NCI-H2171 treated with DMSO at 0.1 percent for 48 hours (cell line): ENCODE measurements around the gene EIF4H.
"Not testable (repeated sequence)": the region's sequence is repeated elsewhere in the genome, so short reads cannot be mapped to it uniquely, and the experiment has no call there.

Experiments used
- DNase-seq: peaks from one replicate; lab custom pipeline; 2025; lab: John Stamatoyannopoulos, UW

EIF4H gene

DNA sequence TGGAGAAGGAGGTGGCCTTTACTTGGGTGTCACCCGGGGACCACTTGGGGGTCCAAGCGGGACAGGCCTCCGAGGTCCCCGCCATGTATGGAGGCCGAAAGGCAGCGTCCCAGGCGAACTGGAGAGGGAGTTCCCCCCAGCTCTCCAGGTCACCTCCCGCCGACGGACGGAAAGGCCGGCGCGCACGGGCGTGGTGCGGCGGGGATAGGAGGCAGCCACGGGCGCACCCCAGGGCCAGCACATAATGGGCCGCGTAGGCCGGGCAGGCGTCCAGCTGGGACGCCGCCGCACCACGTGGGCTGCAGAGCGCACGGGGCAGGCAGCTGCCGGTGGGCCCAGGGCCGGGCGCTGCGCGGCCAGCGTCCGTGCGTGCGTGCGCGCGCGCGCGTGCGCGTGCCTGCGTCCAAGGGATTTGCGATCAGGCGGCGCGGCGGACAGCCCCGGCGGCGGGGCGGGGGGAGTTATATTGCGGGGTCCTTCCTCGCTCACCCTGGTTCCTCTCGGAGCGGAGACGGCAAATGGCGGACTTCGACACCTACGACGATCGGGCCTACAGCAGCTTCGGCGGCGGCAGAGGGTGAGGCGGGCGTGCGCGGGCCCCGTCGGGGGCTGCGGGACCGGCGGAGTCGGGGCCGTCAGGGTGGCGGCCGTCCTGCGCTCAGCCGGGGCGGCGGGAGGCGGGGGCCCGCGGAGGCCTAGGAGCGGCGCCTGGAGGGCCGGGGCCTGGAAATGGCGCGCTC is at the start of gene EIF4H:
Gene EIF4H, plus strand, starts transcription at position 491 of the 740 bp plus-strand sequence. Its CDS starts 28 bp downstream, at position 519.
- DNase-seq, result peak; percentile 86

DNA sequence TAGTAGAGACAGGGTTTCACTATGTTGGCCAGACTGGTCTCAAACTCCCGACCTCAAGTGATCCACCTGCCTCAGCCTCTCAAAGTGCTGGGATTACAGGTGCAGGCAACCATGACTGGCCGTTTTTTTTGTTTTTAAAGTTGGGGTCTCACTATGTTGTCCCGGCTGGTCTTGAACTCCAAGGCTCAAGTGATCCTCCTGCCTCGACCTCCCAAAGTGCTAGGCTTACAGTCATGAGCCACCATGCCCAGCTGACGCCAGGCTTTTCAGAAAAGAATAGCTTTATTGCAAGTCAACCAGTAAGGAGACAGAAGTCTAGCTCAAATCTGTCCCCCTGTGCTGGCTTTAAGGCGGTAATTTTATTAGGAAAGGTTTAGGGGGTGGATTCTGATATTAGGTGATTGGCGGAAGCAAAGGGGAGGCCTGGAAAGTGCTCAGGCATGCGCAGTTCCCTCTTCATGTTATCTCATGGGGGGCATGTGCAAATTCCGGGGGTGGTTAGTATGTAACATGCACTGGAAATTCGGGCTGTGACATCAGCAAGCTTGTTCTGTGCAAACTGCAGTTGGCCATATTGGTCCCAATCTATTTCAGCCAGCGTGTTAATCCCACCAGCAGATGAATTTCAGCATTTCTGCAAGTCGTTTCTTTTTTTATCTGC is 47.8 kb upstream of the EIF4H start:
- no peak for DNase-seq

DNA sequence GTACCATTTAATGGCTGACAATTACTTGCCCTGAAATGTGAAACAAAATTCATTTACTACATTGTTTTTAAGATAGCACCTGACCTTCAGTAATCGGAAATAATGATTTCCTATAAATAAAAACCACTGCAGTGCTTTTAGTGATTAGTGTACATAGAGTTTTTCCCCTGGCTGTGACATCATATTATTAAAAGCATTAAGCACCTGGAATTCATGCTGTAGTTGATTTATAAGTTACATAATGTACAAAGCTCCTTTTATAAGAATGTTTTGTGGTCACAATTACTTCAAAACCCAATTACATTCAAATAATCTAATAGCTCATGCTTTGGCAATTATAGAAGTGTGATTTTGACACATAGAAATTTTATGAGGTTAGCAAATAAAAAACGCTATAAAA is 44.3 kb upstream of the EIF4H start:
- no peak for DNase-seq

DNA sequence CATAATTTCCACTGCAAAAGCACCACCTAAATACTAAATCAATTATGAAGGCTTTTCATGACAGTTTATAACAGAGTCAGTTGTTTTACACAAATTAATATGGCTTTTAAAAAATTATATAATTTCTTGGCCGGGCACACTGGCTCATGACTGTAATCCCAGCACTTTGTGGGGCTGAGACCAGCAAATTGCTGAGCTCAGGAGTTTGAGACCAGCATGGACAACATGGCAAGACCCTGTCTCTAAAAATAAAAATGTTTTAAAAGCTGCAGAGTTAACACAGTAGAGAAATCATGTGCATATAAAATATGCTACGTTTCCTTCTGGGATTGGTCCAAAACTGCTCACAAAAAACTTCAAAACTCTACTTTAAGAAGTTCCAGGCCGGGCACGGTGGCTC is 43.6 kb upstream of the EIF4H start:
- DNase-seq, result no peak

DNA sequence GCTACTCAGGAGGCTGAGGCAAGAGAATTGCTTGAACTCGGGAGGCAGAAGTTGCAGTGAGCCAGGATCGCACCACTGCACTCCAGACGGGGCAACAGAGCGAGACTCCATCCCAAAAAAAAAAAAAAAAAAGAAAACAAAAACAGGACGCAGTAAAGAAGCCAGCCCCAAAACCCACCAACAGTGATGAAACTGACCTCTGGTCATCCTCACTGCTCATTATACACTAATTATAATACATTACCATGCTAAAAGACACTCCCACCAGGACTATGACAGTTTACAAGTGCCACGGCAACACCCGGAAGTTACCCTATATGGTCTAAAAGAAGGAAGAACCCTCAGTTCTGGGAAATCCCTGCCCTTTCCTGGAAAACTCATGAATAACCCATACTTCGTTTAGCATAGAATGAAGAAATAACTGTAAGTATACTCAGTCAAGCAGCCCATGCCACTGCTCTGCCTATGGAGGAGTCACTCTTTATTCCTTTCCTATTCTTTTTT is 40.0 kb upstream of the EIF4H start:
- DNase-seq, result no peak

DNA sequence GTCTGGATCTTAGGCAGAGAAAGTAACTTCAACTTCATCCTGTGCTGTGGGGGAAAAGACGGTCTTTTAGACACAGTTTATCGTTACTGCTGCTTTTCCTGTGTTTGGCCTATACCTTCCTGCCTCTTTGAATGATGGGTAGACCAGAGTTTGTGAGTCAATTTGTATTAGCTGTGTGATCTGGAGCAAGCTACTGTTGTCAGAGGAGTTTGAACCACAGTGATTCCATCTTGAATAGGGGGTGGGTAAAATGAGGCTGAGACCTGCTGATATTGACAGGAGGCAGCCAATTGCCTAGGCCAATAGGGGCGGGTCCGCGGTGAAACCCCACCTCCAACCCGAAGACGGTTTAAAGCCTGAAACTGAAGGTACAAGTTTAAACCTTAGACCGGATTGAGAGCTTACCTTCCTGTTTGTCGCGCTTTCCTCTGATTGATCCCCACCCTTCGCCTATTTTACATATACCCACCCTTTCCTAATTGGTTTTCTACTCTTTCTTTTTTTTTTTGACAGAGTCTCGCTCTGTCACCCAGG is 35.8 kb upstream of the EIF4H start:
- no peak for DNase-seq

DNA sequence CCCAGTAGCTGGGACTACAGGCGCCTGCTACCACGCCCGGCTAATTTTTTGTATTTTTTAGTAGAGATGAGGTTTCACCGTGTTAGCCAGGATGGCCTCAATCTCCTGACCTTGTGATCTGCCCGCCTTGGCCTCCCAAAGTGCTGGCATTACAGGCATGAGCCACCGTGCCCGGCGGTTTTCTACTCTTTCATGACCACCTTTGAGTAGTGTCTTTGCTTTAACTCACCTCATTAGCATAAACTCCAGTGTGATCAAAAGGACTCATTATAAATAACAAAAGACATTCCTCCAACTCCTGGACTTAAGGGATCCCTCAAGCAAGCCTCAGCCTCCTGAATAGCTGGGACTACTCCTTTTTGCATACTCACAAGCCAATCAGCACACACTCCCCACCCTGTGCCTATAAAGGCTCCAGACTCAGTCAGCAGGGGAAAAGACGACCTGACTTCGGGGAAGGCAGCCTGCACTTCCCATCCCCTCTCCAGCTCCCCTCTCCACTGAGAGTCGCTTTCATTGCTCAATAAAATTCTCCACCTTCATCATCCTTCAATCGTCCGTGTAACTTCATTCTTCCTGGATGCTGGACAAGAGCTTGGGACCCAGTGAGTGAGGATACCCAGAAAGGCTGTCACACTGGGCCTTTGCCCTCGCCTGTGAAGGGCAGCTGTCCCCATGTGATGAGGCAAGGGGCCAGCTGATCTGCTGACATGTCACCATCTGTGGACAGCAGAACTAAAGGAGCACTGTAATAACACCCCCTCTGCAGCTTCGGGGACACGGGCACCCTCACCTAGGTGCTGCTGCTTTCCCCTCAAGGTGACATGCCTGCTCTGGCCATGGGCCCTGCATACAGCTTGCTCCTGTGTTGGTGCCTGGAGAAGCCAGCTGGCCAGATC is 35.0 kb upstream of the EIF4H start:
- DNase-seq, result no peak

DNA sequence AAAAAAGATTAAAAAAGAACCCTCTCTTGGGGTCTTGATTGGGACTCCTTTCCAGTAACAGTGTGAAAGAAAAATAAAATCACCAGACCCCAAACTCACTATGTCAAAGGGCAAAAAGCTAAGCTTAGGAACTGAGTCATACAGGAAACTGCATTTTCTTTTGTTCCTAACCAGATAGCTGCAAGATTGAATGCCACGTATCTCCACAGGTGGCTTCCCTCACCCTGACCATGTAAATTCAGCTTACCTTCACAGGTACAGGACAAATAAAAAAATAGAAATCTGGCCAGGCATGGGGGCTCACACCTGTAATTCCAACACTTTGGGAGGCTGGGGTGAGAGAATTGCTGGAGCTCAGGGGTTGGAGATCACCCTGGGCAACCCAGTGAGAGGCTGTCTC is 32.5 kb upstream of the EIF4H start:
- no peak for DNase-seq

DNA sequence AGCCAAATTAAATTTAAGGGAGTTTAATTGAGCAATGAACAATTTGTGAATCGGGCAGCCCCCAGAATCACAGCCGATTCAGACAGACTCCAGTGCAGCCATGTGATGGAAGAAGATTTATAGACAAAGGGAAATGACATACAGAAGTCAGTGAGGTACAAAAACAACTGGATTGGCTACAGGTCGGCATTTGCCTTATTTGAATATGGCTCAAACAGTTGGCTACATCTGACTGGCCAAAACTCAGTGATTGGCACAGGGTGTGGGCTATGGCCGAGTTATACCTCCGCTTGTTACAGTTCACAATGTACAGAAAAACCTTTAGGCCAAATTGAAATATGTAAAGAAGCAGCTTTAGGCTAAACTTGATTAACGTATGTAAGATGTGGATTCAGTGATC is 30.8 kb upstream of the EIF4H start:
- DNase-seq, result no peak

DNA sequence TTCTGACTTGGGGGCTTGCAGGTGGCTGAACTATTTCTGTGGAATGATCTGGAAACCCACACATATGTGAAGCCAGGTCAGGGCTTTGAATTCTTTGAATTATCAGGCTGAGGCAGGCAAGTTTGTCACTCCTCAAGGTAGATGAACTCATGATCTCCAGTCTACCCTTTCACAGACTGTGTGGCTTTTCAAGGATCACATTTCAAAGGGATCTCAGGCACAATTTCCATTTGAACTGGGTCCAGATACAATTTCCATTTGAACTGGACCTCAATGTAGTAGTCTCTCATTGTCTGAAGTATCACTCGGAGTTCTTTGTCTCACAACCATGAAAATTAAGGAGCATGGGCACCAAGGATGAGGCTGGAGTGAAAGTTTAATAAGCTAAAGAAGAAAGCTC is 25.7 kb upstream of the EIF4H start:
- no peak for DNase-seq

DNA sequence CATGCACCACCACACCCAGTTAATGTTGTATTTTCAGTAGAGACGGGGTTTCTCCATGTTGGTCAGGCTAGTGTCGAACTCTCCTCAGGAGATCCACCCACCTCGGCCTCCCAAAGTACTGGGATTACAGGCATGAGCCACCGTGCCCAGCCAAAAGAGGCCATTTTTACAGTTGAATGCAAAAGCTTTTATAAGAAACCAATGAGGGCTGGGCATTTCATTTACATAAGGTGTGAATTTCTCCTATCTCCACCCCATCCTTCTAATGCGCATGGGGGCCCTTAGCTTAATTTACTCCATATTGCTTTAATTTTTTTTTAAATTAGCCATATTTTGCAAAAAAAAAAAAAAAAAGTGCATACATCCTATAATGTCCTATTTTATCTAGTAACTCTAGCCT is 25.1 kb upstream of the EIF4H start:
- no peak for DNase-seq

DNA sequence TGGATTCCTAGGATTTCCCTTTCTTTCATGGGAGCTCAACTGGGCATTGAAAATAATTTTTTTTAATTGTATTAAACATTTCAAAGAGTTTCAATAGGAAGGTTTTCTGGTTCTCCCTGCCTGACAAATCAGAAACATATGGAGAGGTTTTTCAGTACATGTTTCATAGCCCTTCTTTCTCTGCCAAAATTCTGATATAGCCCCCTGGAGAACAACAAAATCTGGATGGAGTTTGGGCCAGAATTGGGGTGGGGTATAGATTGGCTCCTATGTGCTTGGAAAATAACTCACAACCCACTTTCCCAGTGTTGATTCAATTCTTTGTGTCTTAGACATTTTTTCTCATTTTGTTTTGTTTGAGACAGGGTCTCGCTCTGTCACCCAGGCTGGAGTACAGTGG is 24.6 kb upstream of the EIF4H start:
- DNase-seq, result no peak

DNA sequence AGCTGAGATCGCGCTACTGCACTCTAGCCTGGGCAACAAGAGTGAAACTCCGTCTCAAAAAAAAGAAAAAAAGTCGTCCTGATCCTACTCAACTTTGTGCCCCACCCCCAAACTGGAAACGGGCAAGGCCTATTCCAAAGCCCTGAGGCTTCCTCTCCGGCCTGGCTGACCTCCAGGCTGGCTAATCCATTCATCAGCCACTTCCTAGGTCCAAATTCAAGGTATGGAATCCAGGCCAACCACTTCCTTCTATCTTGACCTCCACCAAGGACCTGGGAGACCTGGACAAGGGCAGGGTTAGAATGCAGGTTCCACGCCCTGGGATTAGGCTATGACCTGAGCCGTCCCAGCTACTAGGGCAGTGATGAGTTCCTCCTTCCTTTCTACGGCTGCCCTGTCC is 20.4 kb upstream of the EIF4H start:
- no peak for DNase-seq

DNA sequence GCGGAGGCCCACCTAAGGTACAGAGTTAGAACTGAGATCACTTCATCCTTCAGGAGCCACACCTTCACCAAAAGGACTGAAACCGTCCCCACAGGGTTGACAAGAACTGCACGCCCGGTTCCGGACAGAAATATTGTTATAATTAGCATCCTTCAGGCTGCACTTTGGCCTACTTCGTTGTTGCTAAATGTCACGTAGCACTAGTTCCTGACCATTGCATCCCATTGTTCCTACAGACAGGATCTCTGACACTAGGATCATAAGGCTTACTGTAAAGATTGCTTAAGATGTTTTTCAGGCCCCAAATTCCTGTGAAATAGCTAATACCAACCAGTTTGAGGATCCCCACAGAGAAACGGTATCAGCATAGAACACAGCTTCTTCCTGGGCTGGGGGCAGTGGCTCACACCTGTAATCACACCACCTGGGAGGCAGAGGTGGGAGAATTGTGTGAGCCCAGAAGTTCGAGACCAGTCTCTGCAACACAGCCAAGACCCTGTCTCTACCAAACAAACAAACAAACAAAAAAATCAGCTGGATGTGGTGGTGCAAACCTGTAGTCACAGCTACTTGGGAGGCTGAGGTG is 18.3 kb upstream of the EIF4H start:
- DNase-seq, result no peak

DNA sequence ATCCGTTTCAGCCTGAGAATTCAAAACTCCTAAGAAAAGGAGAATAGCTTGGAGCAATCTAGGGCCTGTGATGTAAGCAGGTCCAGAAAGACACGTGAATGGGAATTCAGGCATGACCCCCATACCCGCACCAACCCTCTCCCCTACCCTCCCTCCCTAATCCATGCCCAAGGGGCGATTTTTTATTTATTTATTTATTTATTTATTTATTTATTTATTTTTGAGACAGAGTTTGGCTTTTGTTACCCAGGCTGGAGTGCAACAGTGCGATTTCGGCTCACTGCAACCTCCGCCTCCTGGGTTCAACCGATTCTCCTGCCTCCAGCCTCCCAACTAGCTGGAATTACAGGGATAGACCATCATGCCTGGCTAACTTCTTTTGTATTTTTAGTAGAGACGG is 16.6 kb upstream of the EIF4H start:
- no peak for DNase-seq

DNA sequence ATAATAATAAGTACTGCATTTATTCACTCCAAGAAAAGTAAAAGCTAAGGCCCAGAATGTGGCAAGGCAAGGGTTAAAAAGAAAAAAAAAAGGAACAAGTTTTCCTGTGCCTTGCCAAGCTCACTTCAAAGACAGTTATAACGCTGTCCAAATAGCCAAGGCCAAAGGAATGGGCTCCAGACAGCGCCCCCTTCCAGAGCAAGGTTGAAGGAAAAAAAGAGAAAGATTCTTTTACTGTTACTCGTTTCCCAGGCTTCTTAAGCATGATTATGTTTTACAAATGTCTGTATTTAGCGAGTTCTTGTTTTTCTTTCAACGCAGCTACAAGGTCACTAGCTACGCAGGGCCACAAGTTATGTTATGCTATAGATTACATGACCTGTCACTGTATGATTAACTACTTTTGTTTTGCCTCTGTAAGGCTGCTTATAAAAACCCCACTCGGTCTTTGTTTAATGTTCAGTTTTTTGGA is 9.1 kb upstream of the EIF4H start:
- no peak for DNase-seq

DNA sequence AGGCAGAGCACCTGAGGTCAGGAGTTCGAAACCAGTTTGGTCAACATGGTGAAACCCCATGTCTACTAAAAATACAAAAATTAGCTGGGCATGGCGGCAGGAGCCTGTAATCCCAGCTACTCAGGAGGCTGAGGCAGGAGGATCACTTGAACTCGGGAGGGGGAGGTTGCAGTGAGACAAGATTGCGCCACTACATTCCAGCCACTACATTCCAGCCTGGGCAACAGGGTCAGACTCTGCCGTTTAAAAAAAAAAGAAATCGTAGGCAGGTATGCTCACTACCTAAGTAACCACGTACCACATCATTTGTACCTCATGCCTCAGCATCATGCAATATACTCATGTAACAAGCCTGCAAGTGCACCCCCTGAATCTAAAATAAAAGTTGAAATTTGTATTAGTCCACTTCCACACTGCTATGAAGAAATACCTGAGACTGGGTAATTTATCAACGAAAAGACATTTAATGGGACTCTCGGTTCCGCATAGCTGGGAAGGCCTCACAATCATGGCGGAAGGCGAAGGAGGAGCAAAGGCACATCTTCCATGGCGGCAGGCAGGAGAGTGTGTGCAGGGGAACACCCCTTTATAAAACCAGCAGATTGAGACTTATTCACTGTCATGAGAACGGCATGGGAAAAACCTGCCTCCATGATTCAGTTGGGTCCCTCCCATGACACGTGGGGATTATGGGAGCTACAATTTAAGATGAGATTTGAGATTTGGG is 8.1 kb upstream of the EIF4H start:
- no peak for DNase-seq

DNA sequence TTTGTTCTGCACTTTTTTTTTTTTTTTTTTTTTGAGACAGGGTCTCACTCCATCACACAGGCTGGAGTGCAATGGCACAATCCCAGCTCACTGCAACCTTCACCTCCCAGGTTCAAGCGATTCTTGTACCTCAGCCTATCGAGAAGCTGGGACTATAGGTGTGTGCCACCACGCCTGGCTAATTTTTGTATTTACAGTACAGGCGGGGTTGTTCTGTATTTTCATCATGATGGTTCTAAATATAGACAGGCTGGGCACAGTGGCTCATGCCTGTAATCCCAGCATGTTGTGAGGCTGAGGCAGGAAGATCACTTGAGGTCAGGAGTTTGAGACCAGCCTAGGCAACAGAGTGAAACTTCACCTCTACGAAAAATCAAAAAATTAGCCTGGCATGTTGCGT is 6.8 kb upstream of the EIF4H start:
- not testable (repeated sequence) for DNase-seq

DNA sequence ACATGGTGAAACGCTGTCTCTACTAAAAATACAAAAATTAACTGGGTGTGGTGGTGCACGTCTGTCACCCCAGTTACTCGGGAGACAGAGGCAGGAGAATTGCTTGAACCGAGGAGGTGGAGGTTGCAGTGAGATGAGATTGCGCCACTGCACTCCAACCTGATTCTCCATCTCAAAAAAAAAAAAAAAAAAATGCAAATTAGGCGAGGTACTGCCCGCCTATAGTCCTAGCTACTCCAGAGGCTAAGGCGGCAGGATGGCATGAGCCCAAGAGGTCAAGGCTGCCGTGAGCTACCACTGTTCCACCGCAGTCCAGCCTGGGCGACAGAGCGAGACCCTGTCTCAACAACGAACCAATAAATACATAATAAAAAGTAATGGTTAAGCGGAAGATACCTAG is 1.1 kb upstream of the EIF4H start:
- peak; percentile 29 for DNase-seq

DNA sequence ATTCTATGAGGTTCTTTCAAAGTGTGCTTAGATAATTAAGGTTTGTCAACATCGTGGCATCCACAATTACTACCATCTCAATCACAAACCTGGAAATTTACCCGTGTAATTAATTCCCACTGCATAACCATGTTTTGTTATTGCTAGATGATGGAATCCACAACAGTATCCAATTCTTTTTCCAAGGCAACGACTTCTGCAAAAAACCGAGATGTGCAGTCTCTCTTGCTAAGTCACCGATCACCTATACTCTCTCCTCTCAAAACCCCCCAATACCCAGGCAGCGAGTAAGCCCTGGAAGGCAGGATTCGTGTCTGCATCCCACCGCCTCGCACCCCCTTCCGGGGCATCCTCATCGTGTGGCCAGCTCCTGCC is 678 bp upstream of the EIF4H start:
- DNase-seq, result peak; percentile 54

DNA sequence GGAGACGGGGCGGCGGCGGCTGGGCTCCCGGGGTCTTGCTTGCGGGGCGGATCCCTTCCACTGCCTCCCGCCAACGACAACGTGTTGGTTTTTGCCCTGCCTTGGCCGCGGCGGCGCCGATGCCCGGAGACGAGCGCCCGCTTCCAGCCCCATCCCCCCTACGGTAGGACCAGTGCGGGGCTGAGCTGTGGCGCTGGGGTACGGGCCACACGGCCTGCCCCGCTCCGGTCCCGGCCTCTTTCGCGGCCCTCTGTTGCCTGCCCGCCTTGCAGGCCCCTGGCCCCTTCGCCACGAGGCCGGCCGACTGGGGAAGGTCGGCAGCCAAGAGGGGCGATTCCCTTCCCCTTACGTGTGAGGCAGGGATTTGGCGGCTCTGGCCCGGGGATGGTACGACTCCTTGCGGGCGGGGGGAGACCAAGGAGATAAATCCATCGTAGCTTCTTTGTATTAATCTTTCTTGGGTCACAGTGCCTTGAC is 488 bp downstream of the EIF4H start:
- DNase-seq, result peak; percentile 20
